NCI-H526 (cell line): ENCODE results near the gene MTHFD1.

Experiments
- DNase-seq, 2 experiments: peaks; one replicate each; lab custom pipeline; 2025; lab: John Stamatoyannopoulos, UW

Gene MTHFD1

GRCh38 chr14:64407329-64407728, 19.2 kb downstream of the MTHFD1 start:
- no peak for DNase-seq

- DNase-seq = no peak
These were observed 21.2 kb downstream of the MTHFD1 start for GRCh38 chr14:64409126-64409920.

DNA sequence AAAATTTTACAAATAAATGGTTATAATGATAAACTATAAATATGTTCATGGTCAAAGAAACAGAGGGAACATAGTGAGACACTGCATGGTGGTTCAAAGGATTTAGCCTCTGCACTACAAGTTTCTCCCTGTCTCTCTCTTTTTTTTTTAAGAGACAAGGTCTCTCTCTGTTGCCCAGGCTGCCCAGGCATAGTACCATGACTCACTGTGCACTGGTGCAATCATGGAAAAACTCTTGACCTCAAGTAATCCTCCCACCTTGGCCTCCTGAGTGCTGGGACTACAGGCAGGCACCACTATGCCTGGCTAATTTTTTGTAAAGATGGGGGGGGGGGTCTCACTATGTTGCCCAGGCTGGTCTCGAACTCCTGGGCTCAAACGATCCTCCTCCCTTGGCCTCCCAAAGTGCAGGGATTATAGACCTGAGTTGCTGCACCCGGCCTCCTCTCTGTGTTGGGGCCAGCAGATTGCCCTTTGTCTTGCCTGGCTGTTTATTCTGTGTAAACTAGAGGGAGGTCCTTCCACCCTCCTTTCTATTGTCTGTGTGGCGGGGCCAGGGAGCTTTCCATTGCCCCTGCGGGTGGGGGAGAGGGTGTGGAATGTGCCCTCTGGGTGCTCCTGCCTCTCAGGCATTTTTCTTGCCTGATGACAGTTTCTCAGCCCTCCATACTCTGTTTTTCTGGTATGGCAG, 22.1 kb downstream of the MTHFD1 start:
- no peak for DNase-seq

DNA sequence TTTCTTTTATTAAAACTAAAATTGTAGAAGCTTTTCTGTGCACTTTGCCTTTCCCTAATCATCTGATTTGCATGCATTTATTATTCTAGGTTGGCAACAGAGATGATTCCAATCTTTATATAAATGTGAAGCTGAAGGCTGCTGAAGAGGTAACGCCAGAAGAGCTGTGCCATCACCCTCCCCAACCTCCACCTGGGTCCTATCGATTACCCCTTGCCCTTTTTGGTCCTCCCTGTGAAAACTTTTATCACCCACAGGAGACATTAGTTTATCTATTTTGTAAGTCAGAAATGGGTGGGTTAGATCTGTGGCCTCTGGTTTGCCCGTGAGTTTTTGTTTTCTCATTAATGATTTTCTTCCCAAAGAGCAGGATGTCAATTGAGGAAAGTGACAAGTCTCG, 22.8 kb downstream of the MTHFD1 start:
- DNase-seq = no peak

DNA sequence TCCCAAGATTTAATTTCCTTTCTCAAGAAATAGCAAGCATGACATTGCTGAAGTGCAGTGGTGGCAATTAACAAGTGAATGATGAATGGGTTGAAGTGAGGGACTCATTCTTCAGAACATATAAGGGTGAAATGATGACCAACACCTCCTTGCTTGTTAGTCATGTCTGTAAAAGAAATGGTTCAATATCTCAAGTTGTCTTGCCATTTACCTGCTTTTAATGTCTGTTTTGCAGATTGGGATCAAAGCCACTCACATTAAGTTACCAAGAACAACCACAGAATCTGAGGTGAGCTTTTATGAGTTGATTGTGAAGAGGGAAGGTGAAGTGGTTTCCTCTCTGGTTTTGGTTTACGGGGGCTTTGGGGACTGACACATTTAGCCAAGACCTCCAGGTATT, 24.1 kb downstream of the MTHFD1 start:
- DNase-seq = no peak

- DNase-seq = no peak
These were observed 28.3 kb downstream of the MTHFD1 start for GRCh38 chr14:64416348-64416932.

DNA sequence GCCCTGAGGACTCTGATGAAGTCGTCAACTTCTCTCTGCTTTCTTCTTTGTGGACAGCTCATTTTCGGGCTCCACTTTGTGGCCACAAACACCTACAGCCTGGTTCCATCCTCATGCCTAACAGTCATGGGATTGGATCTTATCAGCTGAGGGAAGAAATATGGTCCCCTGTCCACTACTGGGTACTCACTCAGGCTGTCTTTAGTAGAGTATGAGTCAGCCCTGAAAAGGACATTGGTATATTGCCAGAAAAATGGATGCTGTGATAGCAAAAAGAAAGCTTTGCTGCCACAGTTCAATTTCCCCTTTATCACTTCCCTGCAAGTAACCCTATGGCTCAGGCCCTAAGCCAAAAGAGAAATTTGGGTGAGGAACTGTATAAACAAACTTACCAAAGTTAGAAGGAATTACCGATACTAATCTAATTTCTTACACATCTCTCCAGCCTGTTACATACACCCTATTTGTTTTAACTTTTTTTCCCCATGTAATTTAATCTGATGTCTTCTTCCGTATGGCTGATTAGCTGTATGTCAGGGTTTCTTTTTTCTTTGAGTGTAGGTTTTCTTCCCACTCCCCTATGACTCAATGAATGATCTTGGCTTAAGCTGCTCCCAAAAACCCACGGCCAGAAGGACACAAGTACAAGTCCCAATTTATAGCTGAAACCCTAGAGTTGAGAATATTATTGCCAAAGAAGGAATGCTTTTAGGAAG, 29.1 kb downstream of the MTHFD1 start:
- DNase-seq = no peak

GRCh38 chr14:64417771-64418125, 29.6 kb downstream of the MTHFD1 start:
- DNase-seq = no peak

DNA sequence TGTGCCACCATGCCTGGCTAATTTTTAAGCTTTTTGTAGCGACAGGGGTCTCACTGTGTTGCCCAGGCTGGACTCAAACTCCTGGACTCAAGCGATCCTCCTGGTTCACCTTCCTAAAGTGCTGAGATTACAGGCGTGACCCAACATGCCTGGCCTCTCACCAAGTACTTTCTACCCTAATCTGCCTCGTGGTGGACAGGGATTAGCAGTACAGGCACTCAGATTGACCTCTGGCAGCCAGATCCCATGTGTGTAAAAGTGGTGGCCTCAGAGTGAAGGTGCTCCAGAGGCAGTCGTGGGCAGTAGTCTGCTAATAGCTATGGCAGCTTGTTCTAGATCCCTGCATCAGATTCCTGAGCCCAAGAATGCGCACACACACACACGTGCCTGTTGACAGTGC, 30.9 kb downstream of the MTHFD1 start:
- DNase-seq = no peak

GRCh38 chr14:64421166-64421565, 33.0 kb downstream of the MTHFD1 start:
- DNase-seq = no peak

- no peak for DNase-seq
These were observed 33.9 kb downstream of the MTHFD1 start for GRCh38 chr14:64422005-64422404.

DNA sequence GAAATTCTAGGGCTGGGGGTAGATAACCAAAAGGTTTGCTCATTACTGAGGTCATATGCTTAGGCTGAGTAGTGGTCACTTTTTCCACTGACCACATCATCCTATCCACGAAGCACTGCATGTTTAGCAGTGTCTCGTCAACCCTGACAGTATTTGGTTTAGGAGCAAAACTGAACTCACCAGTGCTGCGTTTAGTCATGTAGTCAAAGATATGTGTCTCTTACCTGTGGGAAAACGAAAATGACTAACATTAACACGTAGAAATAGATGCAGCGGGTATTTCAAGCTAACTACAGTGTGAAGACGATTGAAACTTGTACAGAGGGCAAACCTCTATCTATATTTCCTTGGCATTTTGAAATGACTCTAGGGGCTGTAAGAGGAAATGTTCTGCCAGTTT, 34.6 kb downstream of the MTHFD1 start:
- DNase-seq = no peak

DNA sequence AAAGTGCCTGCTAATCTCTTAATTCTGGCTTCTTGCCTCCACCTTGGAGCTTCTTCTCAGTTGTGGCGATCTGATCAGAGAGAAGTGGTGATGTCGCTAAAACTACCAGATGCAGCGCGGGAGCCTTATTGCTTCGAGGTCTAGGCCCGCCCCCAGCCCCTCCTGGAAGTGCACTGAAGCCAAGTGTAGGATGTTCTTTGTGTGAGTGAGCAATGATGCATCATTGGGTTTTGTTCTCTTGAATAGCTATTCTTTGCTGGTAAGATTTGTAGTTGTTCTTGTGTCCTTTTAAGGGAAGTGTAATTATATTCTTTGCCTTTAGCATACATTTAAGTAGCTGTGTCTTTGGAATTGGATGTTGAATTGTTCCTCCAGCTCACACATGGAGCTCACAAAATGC, 35.8 kb downstream of the MTHFD1 start:
- DNase-seq = no peak

GRCh38 chr14:64434528-64434927, 46.4 kb downstream of the MTHFD1 start:
- DNase-seq = no peak

- no peak for DNase-seq
These were observed 50.2 kb downstream of the MTHFD1 start for GRCh38 chr14:64438181-64438841.

- no peak for DNase-seq
These were observed 51.0 kb downstream of the MTHFD1 start for GRCh38 chr14:64439141-64439540.

- DNase-seq = no peak
These were observed 52.3 kb downstream of the MTHFD1 start for GRCh38 chr14:64440494-64440893.

GRCh38 chr14:64442300-64442988, 54.3 kb downstream of the MTHFD1 start:
- no peak for DNase-seq

DNA sequence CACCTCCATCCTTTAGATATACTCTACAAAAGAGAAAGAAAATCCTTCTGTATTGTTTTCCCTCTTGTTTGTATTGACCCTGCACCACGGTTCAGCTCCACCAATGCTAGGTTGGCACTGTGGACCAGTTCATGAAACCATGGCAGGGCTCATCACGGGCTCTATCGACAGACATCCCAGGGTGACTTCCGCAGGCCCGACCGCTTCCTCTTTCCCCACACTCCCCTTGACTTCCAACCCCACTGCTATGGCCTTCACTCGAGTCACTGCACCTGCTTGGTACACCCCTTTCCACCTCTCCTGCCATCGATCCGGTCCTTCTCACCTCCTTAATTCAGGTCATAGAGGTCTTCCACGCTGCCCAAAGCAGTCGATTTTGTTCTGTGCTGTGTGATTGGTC, 56.0 kb downstream of the MTHFD1 start:
- DNase-seq = no peak

DNA sequence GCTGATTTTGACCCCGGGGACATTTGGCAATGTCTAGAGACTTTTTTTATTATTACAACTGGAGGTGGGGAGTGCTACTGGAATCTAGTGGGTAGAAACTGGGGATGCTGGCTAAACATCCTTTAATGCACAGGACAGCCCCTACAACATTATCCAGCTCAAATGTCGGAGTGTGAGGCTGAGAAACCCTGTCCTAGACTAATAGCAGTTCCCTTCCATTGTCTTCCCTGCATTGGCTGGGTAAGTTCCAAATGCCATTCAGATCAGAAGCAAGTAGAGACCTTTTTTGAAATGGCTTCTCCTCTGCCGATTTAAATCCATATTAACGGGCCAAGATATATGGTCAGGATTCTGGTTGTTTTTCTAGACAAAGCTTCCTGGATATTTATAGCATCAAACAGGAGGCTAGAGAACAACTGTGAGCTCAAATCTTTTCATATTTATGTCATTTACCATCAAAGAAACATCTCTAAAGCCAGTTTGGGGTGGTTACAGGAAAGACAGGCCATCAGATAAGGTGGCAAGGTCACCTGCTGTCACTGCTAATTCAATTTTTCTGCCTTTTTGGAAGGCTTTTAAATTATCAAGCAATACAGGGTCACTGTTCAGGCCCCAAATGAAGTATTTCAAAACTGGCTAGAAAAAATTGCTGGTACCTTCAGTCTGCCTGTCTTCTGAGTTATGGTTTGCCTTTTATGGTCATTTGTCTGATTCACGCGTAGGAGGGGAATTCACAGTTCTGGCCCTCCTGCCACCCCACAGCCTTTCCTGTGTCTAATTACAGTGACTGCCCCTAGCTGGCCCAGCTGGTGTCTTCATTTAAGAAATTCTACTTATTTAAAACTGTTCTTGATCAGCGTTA, 57.1 kb downstream of the MTHFD1 start:
- no peak for DNase-seq
